ENCODE results near the gene PLIN5.

Gene PLIN5

GRCh38 chr19:4556597-4557127, 21.6 kb upstream of the PLIN5 start:
- H3K9me3 ChIP-seq (replicated peaks; ENCODE audit: insufficient read depth, low read length) = no peaks in the 10 kb centered on the region
- no peak overlapping the region for H3K4me3 ChIP-seq (ENCODE audit: low read length)
- H3F3A ChIP-seq (ENCODE audit: insufficient read depth, low read length) = no peaks in the 10 kb centered on the region
- no peak overlapping the region for H2AFZ ChIP-seq (ENCODE audit: low read length)
- H4K20me1 ChIP-seq (ENCODE audit: insufficient read depth, low read length) = no peaks in the 10 kb centered on the region
- no peak overlapping the region for H3K4me2 ChIP-seq (ENCODE audit: low read depth, low read length)
- H3K27me3 ChIP-seq (replicated peaks; ENCODE audit: insufficient read depth, low read length) = peaks cover 56% of the 10 kb centered on the region
- H3K36me3 ChIP-seq (replicated peaks; ENCODE audit: insufficient read depth, low read length) = no peaks in the 10 kb centered on the region
- no peaks in the 10 kb centered on the region for H3K4me1 ChIP-seq (ENCODE audit: low read length)
- TF ChIP-seq EZH2 (optimal IDR thresholded peaks at IDR 0.05; ENCODE audit: low read depth, low read length) (no peak), CTCF (IDR thresholded peaks at IDR 0.05; ENCODE audit: low read length) (no peak), EZH2phosphoT487 (IDR thresholded peaks at IDR 0.05; ENCODE audit: low read length) (no peak)
- no peak overlapping the region for H3K27ac ChIP-seq (ENCODE audit: low read length)
- no peak for DNase-seq
- H3K79me2 ChIP-seq (ENCODE audit: low read length) = no peaks in the 10 kb centered on the region
- H3K9ac ChIP-seq (ENCODE audit: low read length) = no peak overlapping the region
- no peaks in the 10 kb centered on the region for H3K9me2 ChIP-seq (replicated peaks; ENCODE audit: insufficient read depth, low read length)

DNA sequence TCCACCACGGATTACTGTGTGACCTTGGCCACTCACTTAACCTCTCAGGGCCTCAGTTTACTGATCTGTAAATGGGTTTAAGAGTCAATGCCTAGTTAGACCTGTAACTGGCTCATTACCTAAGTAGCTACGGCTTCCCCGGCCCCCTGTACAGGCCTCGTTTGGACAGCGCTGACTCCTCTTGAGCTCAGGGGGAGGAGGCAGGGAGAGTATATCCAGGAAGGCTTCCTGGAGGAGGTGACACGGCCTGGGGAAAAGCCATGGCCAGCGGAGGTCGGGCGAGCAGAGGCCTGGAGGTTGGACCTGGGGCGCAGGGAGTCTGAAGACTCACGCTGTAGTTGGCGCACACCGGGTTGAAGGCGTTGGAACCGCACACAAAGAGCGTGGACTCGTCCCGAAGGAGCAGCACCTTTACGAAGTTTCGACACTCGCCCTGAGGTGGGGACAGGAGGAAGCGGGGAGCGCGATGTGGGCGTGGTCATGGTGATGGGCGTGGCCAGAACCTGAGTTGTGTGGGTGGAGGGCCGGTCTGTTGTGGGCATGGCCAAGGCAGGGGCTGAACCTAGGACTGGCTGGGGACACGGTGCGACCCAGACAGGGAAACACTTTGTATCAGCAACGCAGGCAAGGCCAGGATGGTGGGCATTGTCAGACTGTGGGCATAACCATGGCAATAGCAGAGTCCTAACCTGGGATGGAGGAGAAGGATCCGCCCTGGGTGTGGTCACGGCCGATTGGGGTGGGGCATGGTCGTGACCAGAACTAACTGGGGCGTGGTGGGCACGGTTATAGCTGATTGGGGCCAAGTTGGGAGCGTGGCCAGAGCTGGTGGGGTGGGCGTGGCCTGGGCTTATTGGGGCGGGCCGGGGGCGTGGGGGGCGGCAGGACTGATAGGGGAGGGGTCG, 20.9 kb upstream of the PLIN5 start:
- H3K27me3 ChIP-seq (replicated peaks; ENCODE audit: insufficient read depth, low read length) = peaks cover 57% of the 10 kb centered on the region
- H3K4me3 ChIP-seq (ENCODE audit: low read length) = no peak overlapping the region
- H3K36me3 ChIP-seq (replicated peaks; ENCODE audit: insufficient read depth, low read length) = no peaks in the 10 kb centered on the region
- TF ChIP-seq EZH2phosphoT487 (IDR thresholded peaks at IDR 0.05; ENCODE audit: low read length) (no peak), EZH2 (optimal IDR thresholded peaks at IDR 0.05; ENCODE audit: low read depth, low read length) (no peak), CTCF (IDR thresholded peaks at IDR 0.05; ENCODE audit: low read length) (no peak)
- H3K4me2 ChIP-seq (ENCODE audit: low read depth, low read length) = no peak overlapping the region
- H3K9me2 ChIP-seq (replicated peaks; ENCODE audit: insufficient read depth, low read length) = no peaks in the 10 kb centered on the region
- no peak overlapping the region for H3K9ac ChIP-seq (ENCODE audit: low read length)
- no peaks in the 10 kb centered on the region for H4K20me1 ChIP-seq (ENCODE audit: insufficient read depth, low read length)
- H3K79me2 ChIP-seq (ENCODE audit: low read length) = no peaks in the 10 kb centered on the region
- no peaks in the 10 kb centered on the region for H3F3A ChIP-seq (ENCODE audit: insufficient read depth, low read length)
- no peak overlapping the region for H2AFZ ChIP-seq (ENCODE audit: low read length)
- no peak overlapping the region for H3K27ac ChIP-seq (ENCODE audit: low read length)
- no peaks in the 10 kb centered on the region for H3K9me3 ChIP-seq (replicated peaks; ENCODE audit: insufficient read depth, low read length)
- no peaks in the 10 kb centered on the region for H3K4me1 ChIP-seq (ENCODE audit: low read length)
- DNase-seq = no peak

DNA sequence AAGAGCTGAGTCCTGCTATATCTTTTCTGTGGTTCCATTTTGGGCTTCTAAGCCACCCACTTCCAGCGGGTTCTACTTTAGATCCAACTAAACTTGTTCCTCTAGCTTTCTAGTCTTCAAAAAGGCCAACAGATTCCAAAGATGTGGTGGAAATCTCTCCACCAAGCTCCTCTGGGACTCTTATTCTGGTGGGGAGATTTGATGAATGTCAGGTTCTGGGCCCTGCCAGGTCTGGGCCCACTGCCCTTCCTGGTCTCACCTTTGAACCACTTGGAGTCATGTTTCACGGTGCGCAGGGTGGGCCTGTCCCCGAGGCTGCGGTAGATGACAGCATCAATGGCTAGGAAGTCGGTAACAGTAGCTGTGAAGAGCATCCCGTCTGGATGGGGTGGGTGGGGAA, 19.7 kb upstream of the PLIN5 start:
- H3K4me3 ChIP-seq (ENCODE audit: low read length) = no peak overlapping the region
- H3K9me2 ChIP-seq (replicated peaks; ENCODE audit: insufficient read depth, low read length) = no peaks in the 10 kb centered on the region
- H3K36me3 ChIP-seq (replicated peaks; ENCODE audit: insufficient read depth, low read length) = no peaks in the 10 kb centered on the region
- H3F3A ChIP-seq (ENCODE audit: insufficient read depth, low read length) = no peaks in the 10 kb centered on the region
- H4K20me1 ChIP-seq (ENCODE audit: insufficient read depth, low read length) = no peaks in the 10 kb centered on the region
- TF ChIP-seq CTCF (IDR thresholded peaks at IDR 0.05; ENCODE audit: low read length) = no peak
- TF ChIP-seq EZH2 (optimal IDR thresholded peaks at IDR 0.05; ENCODE audit: low read depth, low read length) = no peak
- no peak for TF ChIP-seq EZH2phosphoT487 (IDR thresholded peaks at IDR 0.05; ENCODE audit: low read length)
- H3K79me2 ChIP-seq (ENCODE audit: low read length) = no peaks in the 10 kb centered on the region
- H2AFZ ChIP-seq (ENCODE audit: low read length) = no peak overlapping the region
- peaks cover 57% of the 10 kb centered on the region for H3K27me3 ChIP-seq (replicated peaks; ENCODE audit: insufficient read depth, low read length)
- DNase-seq = no peak
- no peaks in the 10 kb centered on the region for H3K4me1 ChIP-seq (ENCODE audit: low read length)
- no peak overlapping the region for H3K27ac ChIP-seq (ENCODE audit: low read length)
- no peak overlapping the region for H3K4me2 ChIP-seq (ENCODE audit: low read depth, low read length)
- H3K9me3 ChIP-seq (replicated peaks; ENCODE audit: insufficient read depth, low read length) = no peaks in the 10 kb centered on the region
- H3K9ac ChIP-seq (ENCODE audit: low read length) = no peak overlapping the region
